Midbrain (tissue), 1 donor: ENCODE results near the gene TRAPPC4.
"Not testable (repeated sequence)": the region's sequence is repeated elsewhere in the genome, so short reads cannot be mapped to it uniquely, and the experiment has no call there.

Experiments
- DNase-seq: peaks from one replicate; lab custom pipeline; 2025; lab: John Stamatoyannopoulos, UW

TRAPPC4 gene

GRCh38 chr11:119018074-119018938 lies at the start of gene TRAPPC4, which contains the start of gene RPS25:
TRAPPC4 (plus strand) TSS chr11:119018766; CDS start chr11:119018796, 30 bp downstream.
RPS25 (minus strand) TSS chr11:119018343; CDS start chr11:119018284, 59 bp downstream.
- peak; percentile 97 for DNase-seq

DNA sequence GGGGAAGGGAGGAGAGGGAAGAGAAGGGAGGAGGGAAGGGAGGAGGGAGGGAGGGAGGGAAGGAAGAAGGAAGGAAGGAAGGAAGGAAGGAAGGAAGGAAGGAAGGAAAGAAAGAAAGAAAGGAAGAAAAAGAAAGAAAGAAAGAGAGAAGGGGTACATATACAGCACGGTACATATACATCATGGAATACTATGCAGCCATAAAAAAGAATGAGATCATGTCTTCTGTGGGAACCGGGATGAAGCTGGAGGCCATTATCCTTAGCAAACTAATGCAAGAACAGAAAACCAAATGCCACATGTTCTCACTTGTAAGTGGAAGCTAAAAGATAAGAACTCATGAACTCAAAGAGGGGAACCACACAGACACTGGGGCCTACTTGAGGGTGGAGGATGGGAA lies 49.1 kb upstream of the TRAPPC4 start:
- not testable (repeated sequence) for DNase-seq

- DNase-seq: no peak
Measured at GRCh38 chr11:118971646-118972045, 46.9 kb upstream of the TRAPPC4 start, which contains the start of gene FOXR1. FOXR1 (plus strand) TSS chr11:118971761; CDS start chr11:118971932, 171 bp downstream.

GRCh38 chr11:118973985-118974384 lies 44.6 kb upstream of the TRAPPC4 start:
- no peak for DNase-seq

- DNase-seq: no peak
Measured at GRCh38 chr11:118975771-118976709, 42.5 kb upstream of the TRAPPC4 start.

DNA sequence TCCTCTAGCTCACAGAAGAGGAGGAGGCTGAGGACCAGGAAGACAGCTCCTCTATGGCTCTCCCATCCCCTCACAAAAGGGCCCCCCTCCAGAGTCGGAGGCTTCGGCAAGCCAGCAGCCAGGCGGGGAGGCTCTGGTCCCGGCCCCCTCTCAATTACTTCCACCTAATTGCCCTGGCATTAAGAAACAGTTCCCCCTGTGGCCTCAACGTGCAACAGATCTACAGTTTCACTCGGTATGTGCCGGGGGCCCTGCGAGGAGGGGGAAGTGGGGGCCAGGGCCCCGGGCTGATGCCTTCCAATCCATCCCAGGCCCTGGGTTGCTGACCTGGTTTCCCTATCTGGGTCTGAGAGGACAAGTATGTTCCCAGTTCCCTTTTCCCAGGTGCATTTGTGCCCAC lies 39.1 kb upstream of the TRAPPC4 start:
- DNase-seq: no peak

DNA sequence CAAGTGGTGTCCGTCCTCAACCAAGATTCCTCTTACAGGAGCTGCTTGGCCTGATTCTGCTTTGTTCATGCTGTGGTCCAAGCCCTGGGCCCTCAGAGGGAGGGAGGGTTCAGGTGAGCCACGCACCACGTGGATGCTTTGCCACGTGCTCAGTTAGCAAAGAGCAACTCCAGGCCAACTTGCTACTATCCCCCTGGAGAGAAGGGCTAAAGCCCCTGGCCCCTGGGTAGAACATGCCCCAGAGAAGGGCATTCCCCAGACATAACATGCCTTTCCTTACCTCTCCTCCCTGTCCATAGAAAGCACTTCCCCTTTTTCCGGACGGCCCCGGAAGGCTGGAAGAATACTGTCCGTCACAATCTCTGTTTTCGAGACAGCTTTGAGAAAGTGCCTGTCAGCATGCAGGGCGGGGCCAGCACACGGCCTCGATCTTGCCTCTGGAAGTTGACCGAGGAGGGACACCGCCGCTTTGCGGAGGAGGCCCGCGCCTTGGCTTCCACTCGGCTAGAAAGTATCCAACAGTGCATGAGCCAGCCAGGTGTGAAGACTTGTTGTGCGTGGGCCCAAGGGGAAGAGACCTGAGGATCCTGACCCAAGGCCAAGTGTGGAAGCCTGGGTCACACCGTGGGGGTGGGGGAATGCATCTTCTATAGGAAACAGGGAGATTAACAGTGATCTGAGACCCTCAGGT lies 38.2 kb upstream of the TRAPPC4 start:
- no peak for DNase-seq

- not testable (repeated sequence) for DNase-seq
Measured at GRCh38 chr11:118984337-118984736, 34.2 kb upstream of the TRAPPC4 start.

DNA sequence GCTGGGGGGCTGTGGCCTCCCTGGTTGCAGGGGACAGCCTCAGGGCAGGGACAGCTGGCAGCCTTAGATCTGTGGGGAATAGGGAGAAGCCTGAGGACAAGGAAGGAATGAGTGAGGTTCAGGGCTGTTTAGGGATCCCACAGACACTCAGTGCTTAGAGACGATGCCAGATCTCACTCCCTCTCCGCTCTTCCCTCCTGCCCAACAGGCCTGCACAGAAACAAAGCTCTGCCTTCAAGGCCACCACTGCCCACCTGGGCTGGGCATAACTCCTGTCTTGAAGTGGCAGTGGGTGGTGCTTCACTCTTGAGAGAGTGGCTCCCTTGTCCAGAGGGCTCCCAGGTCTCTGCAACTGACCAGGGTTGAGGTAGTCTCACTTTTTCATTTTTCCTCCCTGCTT lies 33.7 kb upstream of the TRAPPC4 start:
- DNase-seq: no peak

DNA sequence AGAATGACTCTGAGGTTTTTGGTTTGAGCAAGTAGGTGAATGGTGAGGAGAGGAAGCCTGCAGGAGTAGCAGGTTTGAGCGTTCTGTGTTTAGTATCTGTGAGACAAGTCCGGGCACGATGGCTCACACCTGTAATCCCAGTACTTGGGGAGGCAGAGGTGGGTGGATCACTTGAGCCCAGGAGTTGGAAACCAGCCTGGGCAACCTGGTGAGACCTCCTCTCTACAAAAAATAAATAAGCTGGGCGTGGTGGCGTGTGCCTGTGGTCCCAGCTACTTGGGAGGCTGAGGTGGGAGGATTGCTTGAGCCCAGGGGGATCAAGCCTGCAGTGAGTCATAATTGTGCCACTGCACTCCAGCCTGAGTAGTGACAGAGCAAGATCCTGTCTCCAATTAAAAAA lies 30.3 kb upstream of the TRAPPC4 start:
- no peak for DNase-seq

DNA sequence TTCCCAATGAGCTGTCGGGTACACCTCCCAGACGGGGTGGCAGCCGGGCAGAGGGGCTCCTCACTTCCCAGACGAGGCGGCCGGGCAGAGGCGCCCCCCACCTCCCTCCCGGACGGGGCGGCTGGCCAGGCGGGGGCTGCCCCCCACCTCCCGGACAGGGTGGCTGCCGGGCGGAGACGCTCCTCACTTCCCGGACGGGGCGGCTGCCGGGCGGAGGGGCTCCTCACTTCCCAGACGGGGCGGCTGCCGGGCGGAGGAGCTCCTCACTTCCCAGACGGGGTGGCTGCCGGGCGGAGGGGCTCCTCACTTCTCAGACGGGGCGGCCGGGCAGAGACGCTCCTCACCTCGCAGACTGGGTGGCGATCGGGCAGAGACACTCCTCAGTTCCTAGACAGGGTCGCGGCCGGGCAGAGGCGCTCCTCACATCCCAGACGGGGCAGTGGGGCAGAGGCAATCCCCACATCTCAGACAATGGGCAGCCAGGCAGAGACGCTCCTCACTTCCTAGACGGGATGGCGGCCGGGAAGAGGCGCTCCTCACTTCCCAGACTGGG lies 27.0 kb upstream of the TRAPPC4 start:
- DNase-seq: not testable (repeated sequence)

GRCh38 chr11:118996926-118997626 lies 21.5 kb upstream of the TRAPPC4 start:
- peak; percentile 44 for DNase-seq

GRCh38 chr11:118997627-118998387 lies 20.8 kb upstream of the TRAPPC4 start, which contains the start of gene CENATAC:
CENATAC (plus strand) TSS chr11:118998138; CDS start chr11:118998198, 60 bp downstream.
- DNase-seq: peak; percentile 96

DNA sequence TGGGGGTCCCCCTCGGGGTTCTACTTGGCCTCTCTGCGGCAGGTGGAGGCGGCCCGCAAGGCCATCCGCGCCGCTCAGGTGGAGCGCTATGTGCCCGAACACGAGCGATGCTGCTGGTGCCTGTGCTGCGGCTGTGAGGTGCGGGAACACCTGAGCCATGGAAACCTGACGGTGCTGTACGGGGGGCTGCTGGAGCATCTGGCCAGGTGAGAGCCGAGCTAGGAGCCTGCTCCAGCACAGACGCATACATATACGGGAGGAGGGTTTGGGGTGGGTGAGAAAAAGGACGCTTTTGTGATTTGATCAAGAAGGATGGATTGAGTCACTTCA lies 20.2 kb upstream of the TRAPPC4 start:
- no peak for DNase-seq

GRCh38 chr11:118998822-118999221 lies 19.7 kb upstream of the TRAPPC4 start:
- DNase-seq: no peak

GRCh38 chr11:119000906-119001305 lies 17.7 kb upstream of the TRAPPC4 start:
- no peak for DNase-seq

DNA sequence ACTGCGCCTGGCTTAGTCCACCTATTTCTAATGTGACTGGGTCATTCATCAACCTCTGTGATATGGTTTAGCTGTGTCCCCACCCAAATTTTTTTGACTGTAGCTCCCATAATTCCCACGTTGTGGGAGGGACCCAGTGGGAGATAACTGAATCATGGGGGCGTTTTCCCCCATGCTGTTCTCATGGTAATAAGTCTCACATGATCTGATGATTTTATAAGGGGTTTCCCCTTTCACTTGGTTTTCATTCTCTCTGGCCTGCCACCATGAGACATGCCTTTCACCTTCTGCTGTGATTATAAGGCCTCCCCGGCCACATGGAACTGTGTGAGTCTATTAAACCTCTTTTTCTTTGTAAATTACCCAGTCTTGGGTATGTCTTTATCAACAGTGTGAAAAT lies 11.9 kb upstream of the TRAPPC4 start:
- DNase-seq: no peak

DNA sequence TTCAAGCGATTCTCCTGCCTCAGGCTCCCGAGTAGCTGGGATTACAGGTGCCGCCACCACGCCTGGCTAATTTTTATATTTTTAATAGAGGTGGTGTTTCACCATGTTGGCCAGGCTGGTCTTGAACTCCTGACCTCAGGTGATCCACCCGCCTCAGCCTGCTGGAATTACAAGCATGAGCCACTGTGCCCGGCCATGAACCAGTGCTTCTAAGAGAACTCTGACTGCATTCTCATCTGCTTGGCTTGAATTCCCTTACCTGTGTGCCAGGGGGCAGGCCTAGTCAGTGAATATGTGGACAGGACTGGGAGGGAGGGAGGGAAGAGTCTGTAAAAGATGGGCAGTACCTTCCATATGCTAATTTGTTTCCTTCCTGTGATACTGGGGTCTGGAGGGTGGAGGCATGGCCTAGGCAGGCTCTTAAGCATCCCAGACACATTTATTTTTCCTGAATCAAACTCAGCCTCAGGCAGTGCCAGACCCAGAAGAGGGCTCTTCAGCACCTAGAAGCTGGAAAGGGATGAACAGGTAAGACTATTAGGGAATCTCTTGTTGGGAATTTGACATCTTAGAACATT lies 7.0 kb upstream of the TRAPPC4 start:
- no peak for DNase-seq

DNA sequence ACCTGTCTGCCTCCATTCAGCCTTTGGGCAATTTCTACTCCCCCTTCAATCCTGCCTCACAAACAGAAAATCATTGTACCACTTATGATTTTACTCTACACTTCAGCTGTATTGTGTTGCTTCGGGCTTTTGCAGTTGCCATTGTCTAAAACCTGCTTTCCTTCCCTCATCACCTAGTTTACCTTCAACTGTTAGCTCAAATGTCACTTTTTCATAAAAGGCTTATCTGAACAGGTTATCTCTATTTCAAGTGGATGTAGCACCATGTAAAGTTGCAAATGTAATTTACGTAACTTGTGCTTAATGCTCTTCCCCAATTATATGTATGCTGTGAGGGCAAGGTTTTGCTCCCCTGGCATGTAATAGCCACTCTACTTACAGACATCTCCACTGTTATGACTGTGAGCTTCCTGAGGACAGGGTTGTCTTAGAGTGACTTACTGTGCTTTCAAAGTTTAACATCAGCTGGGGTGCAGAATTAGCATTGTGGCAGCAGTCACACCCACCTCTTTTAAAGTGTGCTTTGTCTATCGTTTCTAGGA lies 5.9 kb upstream of the TRAPPC4 start:
- DNase-seq: no peak
